ENCODE data around the gene NLRP9. TPM values are rescaled to one million over a fixed set of nuclear protein-coding genes. Genes with fewer than 3 reads are reported as not detected.

The NLRP9 gene
- total RNA-seq, 1 donor from 2014 or later: not detected

DNA sequence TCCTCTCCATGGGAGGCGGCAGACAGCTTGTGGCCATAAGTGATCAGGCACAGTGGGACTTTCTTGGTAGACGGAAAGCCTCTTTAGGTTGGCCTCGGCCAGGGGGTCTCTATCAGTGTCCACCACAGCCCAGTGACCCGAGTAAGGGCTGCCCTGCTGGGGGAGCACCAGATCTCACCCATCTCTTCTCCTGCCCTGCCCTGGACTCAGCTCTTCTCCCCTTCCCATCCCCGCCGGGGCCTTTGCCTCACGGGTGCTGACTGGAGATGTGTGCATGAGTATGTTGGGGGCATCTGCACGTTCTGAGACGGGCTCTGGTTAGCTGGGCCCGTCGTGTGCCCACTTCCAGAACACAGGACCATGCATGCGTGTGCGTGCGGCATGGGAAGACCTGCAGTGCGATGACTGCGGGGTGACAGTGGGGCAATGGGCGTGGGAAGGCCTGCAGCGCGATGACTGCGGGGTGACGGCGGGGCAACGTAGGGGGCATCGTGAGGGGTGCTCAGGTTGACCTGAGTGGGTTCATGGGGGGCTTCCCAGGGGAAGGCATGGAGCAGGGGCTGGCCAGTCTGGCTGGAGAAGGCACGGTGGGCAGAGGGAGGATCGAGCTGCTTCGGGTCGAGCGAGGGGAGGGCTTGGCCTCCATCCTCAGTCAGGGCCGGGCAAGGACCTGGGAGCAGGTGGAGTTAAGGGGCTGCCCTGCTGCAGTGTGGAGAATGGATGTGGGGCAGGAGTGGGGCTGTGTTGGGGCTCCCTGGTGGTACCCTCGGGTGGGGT, 47.2 kb downstream of the NLRP9 start:
- ATAC-seq: no peak
- intact Hi-C loops (cut with DNase I): no loop called here
- peak; percentile 45 for DNase-seq (ENCODE audit: low spot score)

DNA sequence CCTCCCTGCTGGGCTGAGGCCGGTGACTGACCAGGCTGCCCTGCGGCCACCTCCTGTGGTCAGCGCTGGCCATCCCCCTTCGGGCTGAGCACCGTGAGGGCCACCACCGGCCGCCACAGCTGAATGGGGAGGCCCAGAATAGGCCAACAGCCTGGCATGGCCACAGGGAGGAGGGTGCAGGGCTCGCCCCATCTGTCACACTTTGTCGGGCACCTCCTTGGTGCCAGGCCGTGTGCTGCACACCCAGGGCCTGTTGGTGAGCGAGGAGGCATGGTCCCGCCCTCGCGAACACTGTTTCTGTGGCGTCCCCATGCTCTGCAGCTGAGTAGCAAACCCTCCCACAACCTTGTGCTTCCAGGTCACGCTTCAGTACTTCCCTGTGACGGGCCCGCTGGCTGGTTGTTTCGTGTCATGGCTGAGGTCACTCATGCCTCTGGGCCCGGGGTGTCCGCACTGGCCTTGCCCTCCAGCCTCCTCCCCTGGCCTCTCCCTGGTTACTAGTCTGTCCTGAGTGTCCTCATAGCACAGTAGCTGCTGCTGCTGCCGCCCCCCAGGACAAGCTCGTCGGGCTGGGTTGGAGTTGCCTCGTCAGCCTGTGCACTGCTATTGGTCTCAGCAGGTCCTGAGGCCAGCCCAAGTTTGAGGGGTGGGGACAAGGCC, 48.0 kb downstream of the NLRP9 start:
- ATAC-seq: no peak
- no peak for DNase-seq (ENCODE audit: low spot score)
- intact Hi-C loops (cut with DNase I): no loop called here

DNA sequence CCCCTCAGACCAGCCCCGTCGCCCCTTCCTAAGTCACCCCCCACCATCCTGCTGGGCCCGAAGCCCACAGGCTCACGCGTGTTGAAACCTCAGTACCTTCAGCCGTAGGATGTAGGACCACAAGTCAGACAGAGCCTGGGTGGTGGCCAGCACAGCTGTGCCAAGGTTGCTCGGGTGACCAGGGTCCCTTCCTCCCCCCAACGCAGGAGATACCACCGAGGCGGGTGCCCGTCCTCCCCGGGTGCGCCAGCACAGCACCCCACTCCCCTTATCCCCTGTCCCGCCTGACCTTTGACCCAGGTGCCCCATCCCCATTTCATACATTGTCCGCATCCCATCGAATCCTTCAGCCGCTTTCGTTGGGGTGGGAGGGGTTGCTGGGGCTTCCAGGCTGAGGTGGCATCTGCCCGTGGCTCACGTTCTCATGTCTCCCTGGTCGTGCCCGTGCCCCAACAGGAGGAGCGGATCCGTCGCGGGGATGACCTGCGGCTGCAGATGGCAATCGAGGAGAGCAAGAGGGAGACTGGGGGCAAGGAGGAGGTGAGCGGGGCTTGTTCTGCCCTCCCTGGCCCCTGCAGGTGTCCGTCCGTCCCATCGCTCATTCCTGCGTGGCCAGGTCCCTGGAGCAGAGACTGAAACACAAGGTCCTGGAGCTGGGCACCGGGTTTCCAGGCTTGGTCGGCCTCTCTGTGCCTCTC, 48.6 kb downstream of the NLRP9 start:
- ATAC-seq (no peak), DNase-seq (ENCODE audit: low spot score) (no peak)
- intact Hi-C loops (cut with DNase I): no loop called here

DNA sequence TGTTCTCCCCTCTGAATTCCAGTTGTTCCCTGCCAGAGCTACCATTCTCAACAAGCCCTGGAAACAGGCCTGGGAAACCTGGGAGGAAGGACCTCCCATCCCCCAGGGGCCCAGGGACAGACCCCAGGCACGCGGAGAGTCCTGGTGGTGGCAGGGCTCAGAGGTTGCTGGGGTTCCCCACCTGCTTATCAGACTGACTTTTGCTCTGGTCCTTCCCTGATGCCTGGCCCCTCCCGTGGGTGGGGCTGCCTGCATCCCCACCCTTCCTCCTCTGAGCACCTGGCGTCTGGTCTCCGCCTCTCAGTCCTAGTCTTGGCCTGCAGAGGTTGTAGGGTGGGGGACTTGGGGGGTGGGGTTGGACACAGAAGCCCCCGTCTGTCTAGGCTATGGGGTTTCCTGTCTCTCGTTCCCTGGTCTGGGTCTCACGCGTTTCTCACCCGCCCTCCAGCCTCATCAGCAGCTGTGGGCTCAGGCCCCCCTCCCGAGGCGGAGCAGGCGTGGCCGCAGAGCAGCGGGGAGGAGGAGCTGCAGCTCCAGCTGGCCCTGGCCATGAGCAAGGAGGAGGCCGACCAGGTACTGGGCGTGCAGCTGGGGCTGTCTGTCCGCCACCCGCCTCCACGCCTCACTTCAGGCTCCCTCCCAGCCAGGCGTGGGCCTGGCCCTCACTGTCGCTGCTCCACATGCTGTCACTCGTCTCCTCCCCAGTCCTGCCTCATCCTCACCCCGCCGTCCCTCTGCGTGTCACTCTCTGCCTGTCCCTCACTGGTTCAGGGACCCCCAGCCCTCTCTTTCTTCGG, 49.6 kb downstream of the NLRP9 start:
- intact Hi-C loops (cut with DNase I): no loop called here
- ATAC-seq (no peak), DNase-seq (ENCODE audit: low spot score) (no peak)

DNA sequence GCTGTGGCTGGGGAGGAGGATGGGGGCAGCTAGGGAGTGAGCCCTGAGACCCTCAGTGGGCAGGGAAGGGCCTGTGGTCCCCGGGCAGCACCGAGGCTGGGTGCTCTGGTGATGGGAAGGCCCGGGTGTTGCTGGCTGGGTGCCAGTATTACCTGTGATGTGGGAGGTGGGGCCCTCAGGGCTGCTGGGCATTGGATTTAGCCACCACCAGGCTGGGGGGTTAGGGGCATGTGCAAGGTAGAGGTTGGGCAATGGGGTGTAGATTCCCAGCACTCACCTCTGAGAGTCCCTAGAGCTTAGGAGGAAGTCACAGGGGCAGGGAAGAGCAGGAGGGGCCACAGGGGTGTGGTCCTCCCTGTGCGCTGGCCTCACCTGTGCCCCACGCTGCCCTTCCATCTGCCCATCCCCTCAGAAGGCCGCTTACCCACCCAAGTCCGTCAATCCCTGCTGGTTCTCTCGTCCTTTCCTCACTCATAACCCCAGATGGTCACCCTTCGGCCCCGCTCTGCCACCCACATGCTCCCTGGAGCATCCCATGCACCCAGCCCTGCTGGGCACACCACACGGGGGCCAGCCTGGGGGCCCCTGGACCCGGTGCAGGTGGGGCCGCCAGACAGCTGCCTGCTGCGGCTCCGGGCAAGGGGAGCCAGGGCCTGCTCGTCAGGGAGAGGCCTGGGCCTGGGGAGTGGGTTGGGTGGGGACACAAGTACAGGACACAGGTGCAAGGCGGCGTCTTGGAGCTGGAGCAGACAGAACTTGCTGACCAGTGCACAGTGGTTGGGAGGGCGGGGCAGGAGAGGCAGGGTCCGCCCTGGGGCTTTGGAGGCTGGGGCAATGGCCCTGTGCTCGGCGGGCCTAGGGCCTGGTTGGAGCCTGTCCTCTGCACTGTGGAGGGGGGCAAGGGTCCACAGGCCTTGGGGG, 50.7 kb downstream of the NLRP9 start:
- intact Hi-C loops (cut with DNase I): no loop called here
- DNase-seq (ENCODE audit: low spot score): no peak
- no peak for ATAC-seq

DNA sequence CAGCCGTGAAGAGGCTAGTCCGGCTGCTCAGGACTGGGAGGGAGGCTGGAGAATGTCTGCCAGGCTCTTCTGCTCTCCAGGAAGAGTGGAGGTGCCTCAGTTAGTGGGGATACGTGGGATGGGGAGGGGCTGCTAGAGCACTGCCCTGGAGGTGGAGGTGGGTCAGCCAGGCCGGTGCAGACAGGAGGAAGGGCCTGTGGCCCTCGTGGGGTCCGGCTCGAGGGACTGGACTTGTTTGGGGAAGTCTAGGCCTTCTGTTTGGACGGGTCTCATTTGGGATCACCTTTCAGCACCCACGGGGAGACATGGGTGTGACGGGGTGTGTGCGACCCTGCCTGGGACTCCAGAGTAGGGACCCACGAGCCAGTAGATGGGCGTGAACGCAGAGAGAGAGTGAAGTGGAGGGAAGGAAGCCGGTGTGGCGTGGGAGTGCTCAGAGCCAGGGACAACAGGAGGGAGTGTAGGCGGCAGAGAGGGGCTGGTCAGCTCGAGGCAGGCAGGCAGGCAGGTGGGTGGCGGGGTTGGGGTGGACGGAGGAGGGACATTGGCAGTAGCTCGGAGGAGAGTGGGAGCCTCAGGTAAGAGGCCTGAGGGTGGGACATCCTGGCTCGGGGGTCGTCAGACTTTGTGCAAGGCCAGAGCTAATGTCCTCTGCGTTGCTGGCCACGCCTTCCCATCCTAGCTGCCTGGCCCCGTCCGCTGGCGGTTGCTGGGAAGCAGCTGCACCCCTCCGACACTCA, 51.7 kb downstream of the NLRP9 start:
- no peak for DNase-seq (ENCODE audit: low spot score)
- no peak for ATAC-seq
- intact Hi-C loops (cut with DNase I): no loop called here

DNA sequence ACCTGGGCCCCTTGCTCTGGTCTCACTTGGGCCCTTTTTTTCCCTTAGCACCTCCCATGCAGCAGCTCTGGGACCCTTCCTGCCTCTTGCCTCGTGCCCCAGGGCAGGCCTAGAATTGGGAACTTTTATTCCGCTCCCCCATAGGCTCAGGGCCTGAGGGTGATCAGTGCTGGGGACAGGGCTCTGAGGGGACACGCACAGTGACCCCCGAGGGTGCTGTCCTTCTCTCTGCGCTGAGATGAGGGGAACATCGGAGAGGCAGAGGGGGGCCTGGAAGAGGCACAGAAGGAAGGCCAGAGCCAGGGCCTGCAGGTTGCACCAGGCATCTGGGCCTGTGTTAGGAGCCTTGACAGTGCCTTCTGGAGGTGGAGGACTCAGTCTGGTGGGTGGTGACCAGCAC, 52.4 kb downstream of the NLRP9 start:
- intact Hi-C loops (cut with DNase I): no loop called here
- DNase-seq (ENCODE audit: low spot score): no peak

DNA sequence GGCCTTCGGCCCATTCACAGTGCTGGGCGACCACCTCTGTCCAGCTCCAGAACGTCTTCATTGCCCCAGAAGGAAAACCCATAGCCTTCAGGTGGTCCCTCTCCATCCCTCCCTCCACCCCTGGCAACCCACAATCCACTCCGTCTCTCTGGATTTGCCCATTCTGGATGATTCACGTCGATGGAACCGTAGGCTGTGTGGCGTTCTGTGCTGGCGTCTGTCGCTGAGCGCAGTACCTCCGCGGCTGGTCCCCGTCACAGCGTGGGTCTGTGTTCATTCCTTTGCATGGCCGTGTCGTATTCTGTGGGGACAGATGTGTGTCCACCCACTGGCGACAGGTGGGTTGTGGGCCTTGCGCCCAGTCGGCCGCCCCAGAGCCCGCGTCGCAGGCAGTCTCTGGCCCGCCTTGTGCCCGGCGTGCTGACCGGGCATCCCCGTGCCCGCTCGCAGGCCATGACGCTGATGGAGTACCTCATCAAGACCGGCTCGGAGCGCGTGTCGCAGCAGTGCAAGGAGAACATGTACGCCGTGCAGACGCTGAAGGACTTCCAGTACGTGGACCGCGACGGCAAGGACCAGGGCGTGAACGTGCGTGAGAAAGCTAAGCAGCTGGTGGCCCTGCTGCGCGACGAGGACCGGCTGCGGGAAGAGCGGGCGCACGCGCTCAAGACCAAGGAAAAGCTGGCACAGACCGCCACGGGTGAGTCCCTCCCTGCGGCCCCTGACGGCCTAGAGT, 53.1 kb downstream of the NLRP9 start:
- no peak for DNase-seq (ENCODE audit: low spot score)
- ATAC-seq: no peak
- intact Hi-C loops (cut with DNase I): no loop called here

More for the DNA sequence above, 52.4 kb downstream of the NLRP9 start:
- no peak for ATAC-seq

DNA sequence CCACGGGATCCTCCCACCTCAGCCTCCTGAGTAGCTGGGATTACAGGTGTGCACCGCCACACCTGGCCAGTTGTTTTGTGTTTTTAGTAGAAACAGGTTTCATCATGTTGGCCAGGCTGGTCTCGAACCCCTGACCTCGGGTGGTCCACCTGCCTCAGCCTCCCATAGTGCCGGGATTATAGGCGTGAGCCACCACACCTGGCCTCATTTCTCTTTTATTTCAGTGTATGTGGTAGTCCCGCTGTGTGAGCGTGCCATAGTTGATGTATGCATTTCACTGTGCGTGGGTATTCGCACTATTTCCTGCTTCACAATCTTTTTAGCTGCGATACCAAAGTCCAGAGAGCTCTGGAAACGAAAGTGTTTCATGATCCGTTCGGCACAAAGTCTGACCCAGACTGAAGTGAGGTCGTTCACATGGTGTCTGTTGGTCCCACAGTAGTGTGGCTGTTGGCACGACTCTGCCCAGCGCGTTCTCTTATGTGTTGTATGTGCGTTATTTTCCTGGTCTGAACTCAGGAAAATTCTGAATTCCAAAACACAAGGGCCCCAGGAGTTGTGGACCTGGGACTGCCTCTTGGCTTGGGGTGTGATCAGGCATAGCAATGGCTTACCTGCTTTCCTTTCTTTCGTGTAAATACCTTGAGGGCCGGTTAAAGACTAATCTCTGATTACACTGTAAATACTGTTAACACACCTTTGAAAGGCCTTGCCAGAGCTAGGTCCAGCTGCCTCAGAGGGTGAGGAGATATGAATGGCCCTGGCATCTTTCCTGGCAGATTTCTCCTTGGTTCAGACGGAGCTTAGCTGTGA, 54.5 kb downstream of the NLRP9 start:
- DNase-seq (ENCODE audit: low spot score) (no peak), ATAC-seq (no peak)
- intact Hi-C loops (cut with DNase I): no loop called here

DNA sequence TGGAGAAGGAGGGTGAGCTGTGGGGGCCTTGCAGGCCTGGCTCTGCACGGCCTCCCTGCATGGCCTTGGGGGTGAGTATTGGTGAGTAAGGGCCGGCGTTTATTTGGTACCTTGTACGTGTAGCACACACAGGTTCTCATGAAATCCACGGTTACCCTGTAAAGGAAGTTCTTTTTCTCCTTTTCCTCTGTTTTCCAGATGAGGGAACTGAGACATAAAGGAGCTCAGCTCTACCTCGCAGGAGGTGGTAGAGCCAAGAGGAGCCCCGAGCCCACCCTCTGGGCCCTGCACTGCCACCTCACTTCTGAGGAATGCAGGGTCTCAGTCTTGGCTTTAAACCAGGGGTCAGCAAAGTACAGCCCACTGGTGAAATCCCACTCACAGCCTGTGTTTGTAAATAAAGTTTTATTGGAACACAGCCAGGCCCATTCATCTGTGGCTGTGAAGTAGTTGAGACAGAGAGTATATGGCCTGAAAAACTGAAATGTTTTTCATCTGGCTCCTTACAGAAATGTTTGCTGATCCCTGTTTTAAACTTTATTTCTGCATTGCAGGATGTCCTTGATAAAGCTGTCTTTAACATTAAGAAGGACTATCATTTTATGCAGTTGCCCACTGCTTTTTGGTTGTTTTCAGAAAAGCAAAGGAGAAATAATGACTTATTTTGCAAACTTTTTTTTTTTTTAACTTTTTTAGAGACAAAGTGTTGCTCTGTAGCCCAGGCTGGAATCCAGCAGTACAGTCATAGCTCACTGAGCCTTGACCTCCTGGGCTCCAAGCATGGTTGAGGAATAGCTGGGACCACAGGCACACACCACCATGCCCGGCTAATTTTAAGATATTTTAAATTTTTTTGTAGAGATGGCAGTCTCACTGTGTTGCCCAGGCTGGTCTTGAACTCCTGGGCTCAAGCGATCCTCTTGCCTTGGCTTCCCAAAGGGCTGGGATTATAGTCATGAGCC, 56.8 kb downstream of the NLRP9 start:
- intact Hi-C loops (cut with DNase I): no loop called here
- DNase-seq (ENCODE audit: low spot score): no peak
- ATAC-seq: no peak

DNA sequence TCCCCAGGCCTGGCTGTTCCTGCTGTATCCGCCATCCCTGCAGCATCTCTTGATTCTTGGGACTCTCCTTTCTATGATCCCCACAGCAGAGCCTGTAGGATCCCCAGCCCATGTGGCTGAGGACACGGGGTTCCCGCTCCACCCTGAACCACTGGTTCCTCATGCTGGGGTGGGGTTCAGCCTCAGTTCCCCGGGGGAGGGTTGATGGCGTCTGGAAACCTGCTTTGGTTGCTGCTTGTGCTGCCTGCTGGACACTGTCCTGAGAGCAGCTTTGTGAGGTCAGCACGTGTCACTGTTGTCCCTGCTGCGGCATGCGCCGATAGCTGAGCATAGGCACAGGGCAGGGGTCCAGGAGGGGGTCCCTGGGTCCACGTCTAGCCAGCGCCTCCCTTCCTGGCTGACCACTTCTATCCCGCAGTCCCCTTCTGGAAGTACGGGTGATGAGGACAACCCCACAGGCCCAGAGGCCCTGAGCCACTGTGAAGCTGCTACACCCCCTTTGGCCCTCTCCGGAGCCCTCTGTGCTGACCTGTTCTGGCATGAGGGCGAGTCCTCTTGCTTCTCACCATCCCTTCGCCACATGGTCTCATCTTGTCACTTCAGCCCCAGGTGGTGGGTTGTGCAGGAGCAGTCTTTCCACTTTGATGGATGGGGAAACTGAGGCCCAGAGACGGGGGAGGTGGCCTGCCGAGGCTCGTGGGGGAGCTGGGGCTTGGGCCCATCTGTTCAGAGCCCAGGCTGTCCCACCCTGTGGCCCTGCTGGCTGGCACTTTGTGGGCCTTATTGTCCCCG, 57.7 kb downstream of the NLRP9 start:
- intact Hi-C loops (cut with DNase I): no loop called here
- ATAC-seq (no peak), DNase-seq (ENCODE audit: low spot score) (no peak)

DNA sequence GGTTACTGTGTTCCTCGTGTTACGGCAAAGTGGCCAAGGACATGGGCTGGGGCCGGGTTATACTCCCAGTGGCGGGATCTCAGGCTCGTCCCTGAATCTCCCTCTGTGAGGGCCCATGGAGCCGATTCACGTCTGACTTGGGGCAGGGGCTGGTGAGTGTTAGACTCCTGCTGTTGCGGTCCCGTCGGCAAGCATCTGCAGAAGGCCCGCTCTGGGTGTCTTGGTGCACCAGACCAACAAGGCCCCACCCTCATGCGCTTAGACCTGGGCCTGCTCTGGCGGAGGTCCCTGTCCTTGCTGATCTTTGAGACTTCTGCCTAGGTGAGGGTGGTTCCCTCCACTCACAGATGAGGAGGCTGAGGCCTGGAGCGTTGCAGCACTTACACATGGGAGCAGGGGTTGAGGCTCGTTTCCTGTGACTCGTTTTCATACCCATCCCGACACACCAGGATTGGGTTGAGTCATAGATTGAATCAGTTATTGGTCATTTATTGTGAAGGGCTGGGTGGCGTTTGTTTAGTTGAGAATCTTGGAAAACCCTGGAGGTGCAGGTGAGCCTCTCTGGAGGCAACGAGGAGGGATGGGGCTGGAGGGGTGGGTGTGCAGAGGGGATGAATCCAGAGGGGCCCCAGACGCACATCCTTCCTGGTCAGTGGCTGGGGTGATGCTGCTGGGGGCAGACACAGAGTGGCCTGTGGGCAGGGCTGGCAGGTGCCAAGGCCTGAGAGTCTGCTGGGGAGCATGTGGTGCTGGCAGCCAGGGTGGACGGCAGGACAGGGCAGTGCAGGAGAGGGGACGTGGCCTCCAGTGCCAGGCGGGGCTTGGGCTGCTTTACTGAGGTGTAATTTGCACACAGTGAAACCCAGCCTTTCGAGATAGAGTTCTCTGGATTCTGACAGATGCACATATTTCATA, 58.6 kb downstream of the NLRP9 start:
- ATAC-seq (no peak), DNase-seq (ENCODE audit: low spot score) (no peak)
- intact Hi-C loops (cut with DNase I): no loop called here

DNA sequence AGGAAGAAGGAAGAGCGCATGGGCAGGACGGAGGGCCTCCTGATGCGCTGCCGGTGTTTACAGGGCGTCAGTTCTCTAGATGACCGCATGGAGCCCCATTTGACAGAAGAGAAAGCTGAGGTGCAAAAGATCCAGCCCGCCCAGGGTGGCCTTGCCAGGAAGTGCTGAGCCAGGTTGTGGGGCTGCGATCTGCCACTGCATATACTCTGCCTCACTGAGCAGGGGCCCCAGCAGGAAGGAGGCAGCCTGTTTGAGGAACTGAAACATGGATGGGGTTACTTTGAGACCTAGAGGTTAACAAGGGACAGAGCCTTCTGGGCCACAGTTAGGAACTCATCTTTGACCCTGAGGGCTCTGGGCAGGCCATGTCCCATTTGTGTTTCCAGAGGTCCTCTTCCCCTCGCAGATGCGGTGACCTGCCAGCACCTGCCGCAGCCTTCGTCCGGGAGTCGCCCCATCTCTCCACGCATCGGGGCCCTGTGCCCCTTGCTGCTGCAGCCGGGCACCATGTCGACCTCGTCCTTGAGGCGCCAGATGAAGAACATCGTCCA, 60.0 kb downstream of the NLRP9 start:
- intact Hi-C loops (cut with DNase I): no loop called here
- DNase-seq (ENCODE audit: low spot score): no peak
- peak; percentile 47 for ATAC-seq
